ENCODE results near the gene ANKFY1. TPM values are rescaled to one million over a fixed set of nuclear protein-coding genes. Genes with fewer than 3 reads are reported as not detected.

ANKFY1 gene
- total and polyA plus RNA-seq, 2 donors (not counting 3 experiments of a cell fraction or from before 2014, with no cell fraction given): 30.6 to 51.1 TPM

DNA sequence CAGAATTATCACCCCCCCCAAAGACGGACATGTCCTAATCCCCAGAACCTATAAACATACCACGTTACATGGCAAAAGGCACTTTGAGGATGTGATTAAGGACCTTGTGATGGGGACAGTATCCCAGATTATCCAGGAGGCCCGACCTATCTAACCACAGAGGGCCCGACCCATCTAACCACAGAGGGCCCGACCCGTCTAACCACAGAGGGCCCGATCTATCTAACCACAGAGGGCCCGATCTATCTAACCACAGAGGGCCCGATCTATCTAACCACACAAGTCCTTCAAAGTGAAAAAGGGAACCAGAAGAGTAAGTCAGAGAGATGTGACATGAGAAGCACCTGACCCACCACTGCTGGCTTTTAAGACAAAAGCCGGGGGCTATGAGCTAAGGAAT lies 56.8 kb downstream of the ANKFY1 start:
- Histone ChIP-seq H3K4me1 (ENCODE audit: control insufficient read depth, extremely low read depth, insufficient read depth, low read length) (no peaks in the 10 kb centered on the region), H3K36me3 (ENCODE audit: control insufficient read depth in 2 of 2, extremely low read depth in 1 of 2, insufficient read depth in 2 of 2, low read length in 2 of 2) (peaks cover 6 to 10% of the 10 kb centered on the region in 2 experiments), H3K9me3 (replicated peaks; ENCODE audit: control insufficient read depth, insufficient read depth, low read length) (no peaks in the 10 kb centered on the region), H3K9ac (replicated peaks; ENCODE audit: extremely low read depth, insufficient read depth, low read length) (no peak overlapping the region), H3K79me2 (ENCODE audit: control insufficient read depth, insufficient read depth, low read length) (peaks cover 5% of the 10 kb centered on the region), H3K4me2 (ENCODE audit: insufficient read depth, low read length) (no peak overlapping the region), H3K9me1 (replicated peaks; ENCODE audit: control insufficient read depth, extremely low read depth, insufficient read depth, low read length) (no peaks in the 10 kb centered on the region), H3K4me3 (replicated peaks in 1 of 3; ENCODE audit: insufficient read depth in 1 of 3, low read depth in 1 of 3, low read length in 3 of 3) (no peak overlapping the region), H2AFZ (ENCODE audit: low read depth, low read length) (no peak overlapping the region), H4K20me1 (replicated peaks; ENCODE audit: control insufficient read depth, extremely low read depth, insufficient read depth, low read length) (no peaks in the 10 kb centered on the region), H3K27me3 (ENCODE audit: control insufficient read depth in 2 of 2, insufficient read depth in 2 of 2, low read length in 2 of 2) (no peaks in the 10 kb centered on the region), H3K27ac (ENCODE audit: insufficient read depth, low read depth, low read length) (no peak overlapping the region)
- no TSS peak for BruUV-seq (replicated peaks)
- dilution Hi-C loops (cut with MboI; ENCODE audit: extremely low pct_ligation_motif_present, low sequenced_read_pairs) (no loop called here), intact Hi-C loops (cut with micrococcal nuclease) (no loop called here)
- DNase-seq (ENCODE audit: low read depth, low spot score): no peak
- ChIA-PET CTCF (no interaction called here), POLR2A (no interaction called here)
- TF ChIP-seq POLR2A (IDR thresholded peaks at IDR 0.05; ENCODE audit: low read depth, low read length): no peak
- no peak for TF ChIP-seq EZH2 (IDR thresholded peaks at IDR 0.05; ENCODE audit: borderline replicate concordance, low read depth, low read length, severe bottlenecking)
- no peak for TF ChIP-seq GATA2 (IDR thresholded peaks at IDR 0.05; ENCODE audit: insufficient read depth, insufficient read length, low read depth, low read length)
- TF ChIP-seq MAX (IDR thresholded peaks at IDR 0.05; ENCODE audit: insufficient read depth, insufficient read length): no peak
- no peak for TF ChIP-seq FOS (IDR thresholded peaks at IDR 0.05; ENCODE audit: borderline replicate concordance, insufficient read depth, low read length)
- TF ChIP-seq JUN (IDR thresholded peaks at IDR 0.05; ENCODE audit: borderline replicate concordance, insufficient read depth, insufficient read length, low read depth): no peak
- TF ChIP-seq POLR2AphosphoS5 (IDR thresholded peaks at IDR 0.05; ENCODE audit: insufficient read depth, low read depth, low read length): no peak
- TF ChIP-seq MYC (IDR thresholded peaks at IDR 0.05; ENCODE audit: low read depth, low read length): no peak
- TF ChIP-seq CTCF (IDR thresholded peaks at IDR 0.05; ENCODE audit: extremely low read depth in 1 of 2, insufficient read depth in 1 of 2, low read depth in 1 of 2, low read length in 2 of 2): no peak
- no peak for FAIRE-seq

Data from endothelial cell of umbilical vein (primary cell).